IPS-15b (cell line): Measurements from ENCODE around the gene RPL35.

Source experiments
- H3K27me3 ChIP-seq: one replicate; pipeline ENCODE4 v1.6.1; 2013; ENCODE audit warnings: low read length; ENCODE audit not compliant: control insufficient read depth, insufficient read depth
- H3K36me3 ChIP-seq: one replicate; pipeline ENCODE4 v1.6.1; 2013; ENCODE audit warnings: low read length; ENCODE audit not compliant: control insufficient read depth, insufficient read depth
- H3K4me1 ChIP-seq: one replicate; pipeline ENCODE4 v1.6.1; 2013; ENCODE audit warnings: mild to moderate bottlenecking, low read length; ENCODE audit not compliant: control insufficient read depth, insufficient read depth
- H3K4me3 ChIP-seq: one replicate; pipeline ENCODE4 v1.5.1; 2013; ENCODE audit warnings: low read depth, low read length
- H3K9ac ChIP-seq: one replicate; pipeline ENCODE4 v1.6.1; 2013; ENCODE audit warnings: low read depth, mild to moderate bottlenecking, low read length
- H3K9me3 ChIP-seq: one replicate; pipeline ENCODE4 v1.6.1; 2013; ENCODE audit warnings: mild to moderate bottlenecking, low read length; ENCODE audit not compliant: control insufficient read depth, insufficient read depth

Gene RPL35

DNA sequence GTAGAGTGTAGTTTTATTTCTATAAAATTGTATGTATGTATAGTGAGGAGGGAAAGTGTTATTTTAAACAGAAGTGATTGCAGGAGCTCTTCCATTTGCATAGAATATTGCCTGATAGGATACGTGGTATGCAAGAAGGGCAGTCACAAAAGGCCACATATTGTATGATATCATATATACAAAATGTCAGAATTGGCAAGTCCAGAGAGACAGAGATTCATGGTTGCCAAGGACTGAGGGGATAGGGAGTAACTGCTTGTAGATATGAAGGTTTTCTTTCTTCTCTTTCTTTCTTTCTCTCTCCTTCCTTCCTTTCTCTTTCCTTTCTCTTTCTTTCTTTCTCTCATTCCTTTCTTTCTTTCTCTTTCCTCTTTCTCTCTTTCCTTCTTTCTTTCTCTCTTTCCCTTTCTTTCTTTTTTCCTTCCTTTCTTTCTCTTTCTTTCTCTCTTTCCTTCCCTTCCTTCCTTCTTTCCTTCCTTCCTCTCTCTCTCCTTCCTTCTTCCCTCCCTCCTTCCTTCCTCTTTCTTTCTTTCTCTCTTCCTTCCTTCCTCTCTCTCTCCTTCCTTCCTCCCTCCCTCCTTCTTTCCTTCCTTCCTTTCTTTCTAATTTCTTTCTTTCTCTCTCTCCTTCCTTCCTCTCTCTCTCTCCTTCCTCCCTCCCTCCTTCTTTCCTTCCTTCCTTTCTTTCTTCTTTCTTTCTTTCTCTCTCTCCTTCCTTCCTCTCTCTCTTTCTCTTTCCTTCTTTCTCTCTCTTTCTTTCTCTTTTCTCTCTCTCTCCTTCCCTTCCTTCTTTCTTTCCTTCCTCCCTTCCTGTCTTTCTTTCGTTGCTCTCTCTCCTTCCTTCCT lies 33.0 kb downstream of the RPL35 start:
- H3K9ac ChIP-seq: no peak overlapping the region
- peaks cover 7% of the 10 kb centered on the region for H3K4me1 ChIP-seq
- no peaks in the 10 kb centered on the region for H3K27me3 ChIP-seq
- H3K4me3 ChIP-seq: no peak overlapping the region
- no peaks in the 10 kb centered on the region for H3K9me3 ChIP-seq
- H3K36me3 ChIP-seq: no peaks in the 10 kb centered on the region

DNA sequence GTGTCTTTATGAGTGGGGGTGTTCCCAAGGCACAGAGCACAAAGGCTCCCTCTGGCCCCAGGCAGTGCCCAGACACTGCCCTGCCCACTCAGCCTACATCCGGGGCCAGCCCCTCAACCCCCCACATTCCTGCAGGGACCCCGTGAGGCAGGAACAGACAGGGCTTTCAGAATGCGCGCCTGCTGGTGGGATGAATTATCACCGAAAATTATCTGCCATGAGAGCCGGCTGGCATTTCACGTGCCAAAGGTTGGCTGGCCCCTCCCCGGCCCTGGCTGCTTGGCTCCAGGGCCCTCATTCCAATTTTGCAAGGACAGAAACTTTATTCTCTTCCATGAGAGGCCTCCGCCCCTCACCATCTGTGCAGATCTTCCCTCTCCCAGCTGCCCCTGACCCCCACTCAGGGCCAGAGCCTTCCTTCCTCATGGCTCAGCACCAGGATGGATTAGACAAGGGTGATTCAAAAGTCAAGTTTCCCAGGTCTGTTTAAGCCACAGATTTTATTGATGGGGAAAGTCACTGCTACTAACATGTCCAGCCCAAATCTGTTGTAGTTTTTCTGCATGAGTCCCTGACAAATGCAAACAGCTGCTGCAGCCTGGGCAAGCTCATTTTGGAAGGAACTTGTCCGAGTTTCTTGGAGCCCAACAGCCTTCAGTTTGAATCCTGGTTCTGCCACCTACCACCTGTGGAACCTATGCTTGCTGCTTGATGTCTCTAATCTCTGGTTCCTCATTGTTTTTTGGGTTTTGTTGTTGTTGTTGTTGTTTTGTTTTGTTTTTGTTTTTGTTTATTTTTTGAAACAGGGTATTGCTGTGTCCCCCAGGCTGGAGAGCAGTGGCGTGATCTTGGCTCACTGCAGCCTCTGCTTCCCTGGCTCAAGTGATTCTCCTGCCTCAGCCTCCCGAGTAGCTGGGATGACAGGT lies 40.8 kb downstream of the RPL35 start:
- Histone ChIP-seq H3K36me3 (no peaks in the 10 kb centered on the region), H3K4me1 (peaks cover 2% of the 10 kb centered on the region), H3K27me3 (no peaks in the 10 kb centered on the region), H3K9ac (no peak overlapping the region), H3K4me3 (no peak overlapping the region), H3K9me3 (no peaks in the 10 kb centered on the region)

DNA sequence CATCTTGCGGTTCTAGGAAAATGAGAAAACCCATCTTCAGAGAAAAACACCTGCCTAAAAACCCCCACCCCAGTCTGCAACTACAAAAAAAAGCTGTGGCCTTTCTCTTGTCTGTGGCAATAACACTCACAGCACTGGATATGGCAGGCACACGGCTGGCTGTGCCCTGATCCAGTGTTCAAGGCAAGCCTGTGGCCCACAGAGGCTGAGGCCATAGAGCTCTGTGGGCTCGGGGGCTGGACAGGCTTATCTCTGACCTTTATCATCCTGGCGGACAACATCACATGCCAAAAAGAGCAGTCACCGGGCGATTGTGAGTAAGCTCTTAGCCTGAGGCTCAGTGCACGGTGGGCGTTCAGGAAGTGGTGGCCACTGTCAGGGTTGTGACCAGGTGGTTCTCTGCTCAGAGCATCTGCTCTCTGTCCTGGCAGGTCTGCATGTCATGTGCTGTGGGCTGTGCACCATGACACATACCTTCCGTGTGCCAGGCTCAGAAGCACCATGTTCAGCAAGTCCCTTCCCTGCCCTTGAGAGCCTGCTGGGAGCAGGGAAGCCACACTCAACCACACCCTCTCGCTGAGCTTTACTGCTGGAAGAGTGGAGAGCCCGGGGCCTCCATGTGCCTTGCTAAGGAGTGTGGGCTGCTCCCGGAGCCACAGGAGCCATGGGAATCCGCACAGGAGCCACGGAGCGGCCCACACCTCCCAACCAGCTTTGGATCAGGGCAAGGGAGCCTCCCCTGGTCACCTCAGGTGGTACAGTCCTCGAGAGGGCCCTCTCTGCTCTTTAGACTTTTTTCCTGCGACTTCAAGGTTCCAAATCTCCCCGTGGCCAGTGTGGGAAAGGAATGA lies 43.1 kb downstream of the RPL35 start:
- H3K27me3 ChIP-seq: no peaks in the 10 kb centered on the region
- peaks cover 7% of the 10 kb centered on the region for H3K4me1 ChIP-seq
- no peak overlapping the region for H3K9ac ChIP-seq
- H3K9me3 ChIP-seq: no peaks in the 10 kb centered on the region
- H3K36me3 ChIP-seq: no peaks in the 10 kb centered on the region
- H3K4me3 ChIP-seq: no peak overlapping the region

DNA sequence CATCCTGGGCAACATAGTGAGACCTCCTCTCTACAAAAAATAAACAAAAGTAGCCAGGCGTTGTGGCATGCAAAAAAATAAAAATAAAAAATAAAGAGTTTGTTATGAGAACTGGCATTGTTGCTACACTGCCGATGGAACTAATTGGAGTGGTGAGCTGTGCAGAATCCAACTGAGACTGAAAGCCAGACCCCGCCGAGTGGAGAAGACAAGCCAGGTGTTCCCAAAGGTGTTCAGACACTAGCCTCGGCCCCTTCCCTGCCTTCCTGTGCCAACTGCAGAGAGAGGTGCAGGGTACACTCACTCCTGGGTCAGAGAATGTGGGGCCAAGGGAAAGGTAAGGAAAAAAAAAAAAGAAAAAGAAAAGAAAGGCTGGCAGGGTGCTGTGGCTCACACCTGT lies 46.2 kb downstream of the RPL35 start:
- no peaks in the 10 kb centered on the region for H3K36me3 ChIP-seq
- peaks cover 24% of the 10 kb centered on the region for H3K4me1 ChIP-seq
- H3K27me3 ChIP-seq: no peaks in the 10 kb centered on the region
- no peak overlapping the region for H3K9ac ChIP-seq
- no peak overlapping the region for H3K4me3 ChIP-seq
- H3K9me3 ChIP-seq: no peaks in the 10 kb centered on the region

DNA sequence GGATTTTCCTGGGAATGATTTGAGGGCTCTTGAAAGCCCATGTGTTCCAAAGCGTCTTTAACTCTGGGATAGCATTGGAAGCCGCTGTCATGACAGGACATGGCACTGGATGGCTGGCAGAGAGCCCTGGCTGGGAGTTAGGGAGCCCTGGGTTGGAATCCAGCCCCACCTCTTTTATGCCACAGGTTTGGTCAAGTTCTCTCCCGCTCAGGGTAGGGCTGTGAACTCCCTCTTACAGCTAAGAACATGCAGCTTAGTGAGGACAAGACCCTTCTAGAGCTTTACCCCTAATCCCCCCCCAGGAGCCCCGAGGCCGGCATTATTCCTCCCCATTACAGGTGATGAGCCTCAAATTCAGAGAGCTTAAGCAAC lies 47.6 kb downstream of the RPL35 start:
- H3K27me3 ChIP-seq: no peaks in the 10 kb centered on the region
- H3K4me1 ChIP-seq: peaks cover 27% of the 10 kb centered on the region
- no peaks in the 10 kb centered on the region for H3K9me3 ChIP-seq
- peaks cover 4% of the 10 kb centered on the region for H3K36me3 ChIP-seq
- H3K4me3 ChIP-seq: no peak overlapping the region
- H3K9ac ChIP-seq: no peak overlapping the region

DNA sequence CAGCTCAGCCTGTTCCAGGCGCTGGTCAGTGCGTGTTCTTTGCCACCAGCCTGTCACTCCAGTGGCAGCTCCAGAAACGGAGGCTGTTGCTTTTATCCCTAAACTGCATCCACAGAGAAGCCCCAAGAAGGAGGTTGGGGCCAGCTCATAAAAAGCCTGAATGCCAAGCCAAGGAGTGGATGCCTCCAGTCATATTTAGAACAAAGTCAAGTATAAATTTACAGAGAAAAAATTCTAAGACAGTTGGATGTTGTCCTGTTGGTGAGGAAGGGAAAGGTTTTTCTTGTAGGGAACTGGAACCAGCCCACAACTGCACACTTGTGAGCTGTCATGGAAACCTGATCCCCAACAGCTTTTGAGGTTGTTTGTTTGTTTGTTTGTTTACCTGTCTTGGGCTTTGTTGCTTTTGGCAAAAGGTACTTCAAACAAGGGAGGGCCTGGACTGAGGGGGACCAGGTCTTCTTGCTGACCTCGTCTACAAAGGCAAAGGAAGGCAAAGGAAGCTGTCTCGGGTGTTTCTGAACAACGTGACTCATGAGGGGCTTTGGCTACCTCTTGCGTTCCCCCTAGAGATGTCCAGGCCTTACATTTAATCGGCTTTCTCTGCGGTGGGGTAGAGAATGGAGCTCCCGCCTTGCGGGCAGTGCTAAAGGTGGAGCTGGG lies 48.1 kb downstream of the RPL35 start:
- H3K4me3 ChIP-seq: no peak overlapping the region

DNA sequence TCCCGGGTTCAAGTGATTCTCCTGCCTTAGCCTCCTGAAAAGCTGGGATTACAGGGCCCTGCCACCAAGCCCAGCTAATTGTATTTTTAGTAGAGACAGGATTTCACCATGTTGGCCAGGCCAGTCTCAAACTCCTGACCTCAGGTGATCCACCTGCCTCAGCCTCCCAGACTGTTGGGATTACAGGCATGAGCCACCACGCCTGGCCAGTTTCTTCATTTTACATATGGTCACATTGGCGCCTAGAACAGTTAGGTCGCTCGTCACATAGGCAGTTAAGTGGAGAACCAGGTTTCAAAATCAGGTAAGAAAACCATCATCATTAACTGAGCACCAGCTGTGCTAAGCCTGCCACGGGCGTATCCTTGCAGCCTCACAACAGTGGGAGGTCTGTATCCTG lies 48.7 kb downstream of the RPL35 start:
- Histone ChIP-seq H3K9ac (no peak overlapping the region), H3K27me3 (no peaks in the 10 kb centered on the region), H3K9me3 (no peaks in the 10 kb centered on the region), H3K36me3 (peaks cover 4% of the 10 kb centered on the region), H3K4me1 (peaks cover 26% of the 10 kb centered on the region), H3K4me3 (no peak overlapping the region)

More for the DNA sequence above, 48.1 kb downstream of the RPL35 start:
- Histone ChIP-seq H3K4me1 (peaks cover 26% of the 10 kb centered on the region), H3K27me3 (no peaks in the 10 kb centered on the region), H3K36me3 (peaks cover 4% of the 10 kb centered on the region), H3K9ac (no peak overlapping the region), H3K9me3 (no peaks in the 10 kb centered on the region)

DNA sequence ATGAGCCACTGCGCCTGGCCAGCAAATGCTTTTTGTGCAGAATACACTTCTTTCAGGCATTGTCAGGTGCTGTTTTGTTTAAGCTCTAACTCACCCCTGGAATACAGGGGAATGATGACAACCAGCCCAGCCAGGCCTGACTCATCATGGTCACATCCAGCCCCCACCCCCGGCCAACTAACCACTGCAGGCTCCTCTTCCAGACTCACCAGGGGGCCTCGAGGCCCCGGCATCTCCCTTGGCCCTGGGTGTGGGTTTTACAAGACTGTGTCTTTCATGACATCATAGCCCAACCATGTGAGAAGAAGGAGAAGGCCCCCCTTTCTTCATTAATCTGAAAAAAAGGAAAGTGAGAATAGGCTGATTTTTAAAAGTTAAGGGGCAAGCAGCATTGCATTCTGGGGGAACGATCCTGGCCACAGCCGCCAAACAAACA lies 49.3 kb downstream of the RPL35 start:
- no peak overlapping the region for H3K9ac ChIP-seq
- no peaks in the 10 kb centered on the region for H3K27me3 ChIP-seq
- peaks cover 26% of the 10 kb centered on the region for H3K4me1 ChIP-seq
- H3K36me3 ChIP-seq: peaks cover 4% of the 10 kb centered on the region
- no peaks in the 10 kb centered on the region for H3K9me3 ChIP-seq
- no peak overlapping the region for H3K4me3 ChIP-seq

DNA sequence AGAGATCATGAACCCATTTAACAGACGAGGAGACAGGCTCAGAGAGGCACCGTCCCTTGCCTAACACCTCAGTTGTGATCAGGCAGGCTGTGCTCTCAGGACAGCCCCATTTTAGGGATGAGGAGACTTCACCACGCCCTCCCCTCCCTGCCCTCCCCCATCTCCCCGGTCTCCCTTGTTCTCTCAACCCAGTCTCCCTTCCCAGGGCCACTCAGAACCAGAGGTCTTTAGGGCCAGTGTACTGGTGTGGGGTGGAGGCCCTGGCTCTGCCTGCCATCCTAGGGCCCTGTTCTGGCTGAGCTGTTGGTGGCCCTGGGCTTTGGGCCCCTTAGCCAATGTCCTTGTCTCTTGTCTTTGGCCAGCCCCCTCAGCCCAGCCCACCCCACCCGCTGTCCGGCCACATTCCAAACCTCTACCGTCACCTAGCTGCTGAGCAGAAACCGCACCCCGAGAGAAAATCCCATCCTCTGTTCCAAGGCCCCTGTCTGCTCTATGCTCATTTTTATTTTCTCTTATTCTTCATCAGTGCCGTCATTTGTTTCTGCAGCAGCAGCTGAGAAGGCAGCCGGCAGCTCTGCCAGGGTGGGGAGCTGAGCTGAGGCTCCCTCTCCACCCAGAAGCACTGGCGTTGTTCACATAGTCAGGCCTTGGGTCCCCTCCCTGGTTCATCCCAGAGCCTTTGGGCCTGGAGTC lies 50.9 kb downstream of the RPL35 start:
- H3K9ac ChIP-seq: peak overlapping the region; percentile 37
- H3K4me1 ChIP-seq: peaks cover 26% of the 10 kb centered on the region
- H3K9me3 ChIP-seq: no peaks in the 10 kb centered on the region
- peaks cover 4% of the 10 kb centered on the region for H3K36me3 ChIP-seq
- H3K27me3 ChIP-seq: no peaks in the 10 kb centered on the region
- no peak overlapping the region for H3K4me3 ChIP-seq

DNA sequence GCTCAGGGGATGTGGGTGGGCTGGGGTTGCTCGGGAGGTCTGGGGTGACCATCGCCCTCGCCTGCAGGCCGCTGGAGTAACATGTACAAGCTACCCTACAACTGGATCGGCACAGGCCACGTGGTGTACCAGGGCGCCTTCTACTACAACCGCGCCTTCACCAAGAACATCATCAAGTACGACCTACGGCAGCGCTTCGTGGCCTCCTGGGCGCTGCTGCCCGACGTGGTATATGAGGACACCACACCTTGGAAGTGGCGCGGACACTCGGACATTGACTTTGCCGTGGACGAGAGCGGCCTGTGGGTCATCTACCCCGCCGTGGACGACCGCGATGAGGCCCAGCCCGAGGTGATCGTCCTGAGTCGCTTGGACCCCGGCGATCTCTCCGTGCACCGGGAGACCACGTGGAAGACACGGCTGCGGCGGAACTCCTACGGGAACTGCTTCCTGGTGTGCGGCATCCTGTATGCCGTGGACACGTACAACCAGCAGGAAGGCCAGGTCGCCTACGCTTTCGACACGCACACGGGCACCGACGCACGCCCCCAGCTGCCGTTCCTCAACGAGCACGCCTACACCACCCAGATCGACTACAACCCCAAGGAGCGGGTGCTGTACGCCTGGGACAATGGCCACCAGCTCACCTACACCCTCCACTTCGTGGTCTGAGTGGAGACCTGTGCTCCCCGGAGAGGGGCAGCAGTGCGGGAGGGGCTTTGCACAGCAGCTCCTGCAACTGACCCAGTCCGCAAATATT lies 51.8 kb downstream of the RPL35 start:
- no peaks in the 10 kb centered on the region for H3K27me3 ChIP-seq
- H3K36me3 ChIP-seq: peaks cover 4% of the 10 kb centered on the region
- peaks cover 26% of the 10 kb centered on the region for H3K4me1 ChIP-seq
- H3K4me3 ChIP-seq: no peak overlapping the region
- H3K9ac ChIP-seq: no peak overlapping the region
- H3K9me3 ChIP-seq: no peaks in the 10 kb centered on the region
